BLaER1 (cell line): ENCODE data around the gene FNDC3B.

Source experiments
- H3K27ac ChIP-seq: shearing (Covaris generic); formaldehyde crosslinking; 2 replicates; pipeline ENCODE4 v1.8.1; 2022
- H3K27me3 ChIP-seq: shearing (Covaris generic); formaldehyde crosslinking; 2 replicates; pipeline ENCODE4 v1.8.1; 2022
- H3K36me3 ChIP-seq: shearing (Covaris generic); formaldehyde crosslinking; 2 replicates; pipeline ENCODE4 v1.8.1; 2022
- H3K4me1 ChIP-seq: shearing (Covaris generic); formaldehyde crosslinking; 2 replicates; pipeline ENCODE4 v1.8.1; 2022
- H3K4me2 ChIP-seq: shearing (Covaris generic); formaldehyde crosslinking; 2 replicates; pipeline ENCODE4 v1.8.1; 2022
- H3K4me3 ChIP-seq: shearing (Covaris generic); formaldehyde crosslinking; 2 replicates; pipeline ENCODE4 v1.8.1; 2022
- H3K9ac ChIP-seq: shearing (Covaris generic); formaldehyde crosslinking; 2 replicates; pipeline ENCODE4 v1.8.1; 2022
- H3K9me3 ChIP-seq: shearing (Covaris generic); formaldehyde crosslinking; 2 replicates; pipeline ENCODE4 v1.8.1; 2022
- H4K20me1 ChIP-seq: shearing (Covaris generic); formaldehyde crosslinking; 2 replicates; pipeline ENCODE4 v1.8.1; 2022
- Cebpa-rat ChIP-seq: shearing (Covaris generic); IDR thresholded peaks from 2 replicates; pipeline ENCODE4 v1.8.1; 2022

The FNDC3B gene

GRCh38 chr3:172007065-172007370 is 32.4 kb upstream of the FNDC3B start:
- Histone ChIP-seq H3K27ac (no peak overlapping the region), H3K9ac (no peak overlapping the region)
- no peak for TF ChIP-seq Cebpa-rat

DNA sequence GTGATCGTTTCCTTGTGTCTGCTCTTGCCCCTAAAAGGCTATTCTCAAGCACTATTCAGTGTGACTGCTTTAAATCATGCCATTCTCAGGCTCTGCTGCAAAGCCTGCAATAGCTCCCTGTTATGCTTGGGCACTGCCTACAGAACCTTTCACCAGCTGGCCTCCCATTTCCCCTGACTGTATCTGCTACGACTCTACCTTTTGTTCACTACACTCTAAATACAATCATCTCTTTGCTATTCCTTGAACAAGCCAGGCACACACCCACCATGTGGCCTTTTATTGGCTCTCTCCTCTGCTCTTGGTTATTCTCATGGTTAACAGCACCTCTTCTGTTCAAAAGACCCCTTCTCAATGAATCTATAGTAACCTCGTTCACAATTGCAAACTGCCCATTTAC is 29.6 kb upstream of the FNDC3B start:
- Histone ChIP-seq H4K20me1 (no peaks in the 10 kb centered on the region), H3K4me1 (no peaks in the 10 kb centered on the region), H3K27ac (no peak overlapping the region), H3K4me2 (no peak overlapping the region), H3K27me3 (no peaks in the 10 kb centered on the region), H3K4me3 (no peak overlapping the region), H3K9me3 (no peaks in the 10 kb centered on the region), H3K36me3 (no peaks in the 10 kb centered on the region), H3K9ac (no peak overlapping the region)
- TF ChIP-seq Cebpa-rat = no peak

More at GRCh38 chr3:172007065-172007370, 32.4 kb upstream of the FNDC3B start:
- Histone ChIP-seq H3K4me2 (no peak overlapping the region), H3K9me3 (no peaks in the 10 kb centered on the region), H3K27me3 (no peaks in the 10 kb centered on the region), H3K36me3 (no peaks in the 10 kb centered on the region), H3K4me3 (no peak overlapping the region), H4K20me1 (no peaks in the 10 kb centered on the region), H3K4me1 (no peaks in the 10 kb centered on the region)

GRCh38 chr3:172012775-172013174 is 26.6 kb upstream of the FNDC3B start:
- TF ChIP-seq Cebpa-rat = no peak
- no peak overlapping the region for H3K4me3 ChIP-seq
- no peaks in the 10 kb centered on the region for H3K27me3 ChIP-seq
- H3K4me2 ChIP-seq = no peak overlapping the region
- H4K20me1 ChIP-seq = no peaks in the 10 kb centered on the region
- H3K27ac ChIP-seq = no peak overlapping the region
- H3K9ac ChIP-seq = no peak overlapping the region
- H3K9me3 ChIP-seq = no peaks in the 10 kb centered on the region
- H3K4me1 ChIP-seq = no peaks in the 10 kb centered on the region
- H3K36me3 ChIP-seq = no peaks in the 10 kb centered on the region

GRCh38 chr3:172014145-172014544 is 25.2 kb upstream of the FNDC3B start:
- H3K4me3 ChIP-seq = no peak overlapping the region
- no peaks in the 10 kb centered on the region for H4K20me1 ChIP-seq
- no peak overlapping the region for H3K27ac ChIP-seq
- no peak for TF ChIP-seq Cebpa-rat
- no peak overlapping the region for H3K4me2 ChIP-seq
- H3K4me1 ChIP-seq = no peaks in the 10 kb centered on the region
- no peaks in the 10 kb centered on the region for H3K9me3 ChIP-seq
- no peak overlapping the region for H3K9ac ChIP-seq
- no peaks in the 10 kb centered on the region for H3K27me3 ChIP-seq
- no peaks in the 10 kb centered on the region for H3K36me3 ChIP-seq

GRCh38 chr3:172018364-172018763 is 21.0 kb upstream of the FNDC3B start:
- Histone ChIP-seq H3K9ac (no peak overlapping the region), H3K9me3 (no peaks in the 10 kb centered on the region), H3K4me2 (no peak overlapping the region), H3K27ac (no peak overlapping the region), H3K4me3 (no peak overlapping the region), H3K27me3 (no peaks in the 10 kb centered on the region), H3K4me1 (no peaks in the 10 kb centered on the region), H4K20me1 (no peaks in the 10 kb centered on the region), H3K36me3 (no peaks in the 10 kb centered on the region)
- no peak for TF ChIP-seq Cebpa-rat

DNA sequence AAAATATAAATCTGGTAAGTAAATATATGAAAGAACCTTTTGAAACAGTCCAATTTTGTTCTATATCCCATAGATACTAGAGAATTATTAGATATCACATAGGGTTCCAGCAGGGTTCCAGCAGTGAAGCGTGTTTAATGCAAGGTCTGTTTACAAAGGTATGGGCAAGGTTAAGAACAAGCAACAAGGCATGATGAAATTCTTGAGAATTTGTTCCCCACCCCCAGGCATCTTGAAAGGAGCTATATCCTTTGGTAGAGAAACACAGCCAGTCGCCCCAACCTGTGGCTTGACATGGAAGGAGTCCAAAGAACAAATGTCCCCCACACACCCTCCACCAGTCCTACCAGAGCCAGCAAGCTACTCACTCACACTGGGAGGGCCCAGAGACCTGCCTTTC is 18.6 kb upstream of the FNDC3B start:
- H3K4me3 ChIP-seq = no peak overlapping the region

GRCh38 chr3:172021164-172021563 is 18.2 kb upstream of the FNDC3B start:
- Histone ChIP-seq H3K4me2 (no peak overlapping the region), H4K20me1 (no peaks in the 10 kb centered on the region), H3K27me3 (no peaks in the 10 kb centered on the region), H3K4me3 (no peak overlapping the region), H3K9ac (no peak overlapping the region), H3K4me1 (no peaks in the 10 kb centered on the region), H3K9me3 (no peaks in the 10 kb centered on the region), H3K36me3 (no peaks in the 10 kb centered on the region), H3K27ac (no peak overlapping the region)
- no peak for TF ChIP-seq Cebpa-rat

More for the DNA sequence above, 18.6 kb upstream of the FNDC3B start:
- Histone ChIP-seq H4K20me1 (no peaks in the 10 kb centered on the region), H3K4me2 (no peak overlapping the region), H3K27me3 (no peaks in the 10 kb centered on the region), H3K4me1 (no peaks in the 10 kb centered on the region), H3K9me3 (no peaks in the 10 kb centered on the region), H3K36me3 (no peaks in the 10 kb centered on the region), H3K27ac (no peak overlapping the region), H3K9ac (no peak overlapping the region)
- no peak for TF ChIP-seq Cebpa-rat

GRCh38 chr3:172021859-172022258 is 17.5 kb upstream of the FNDC3B start:
- H3K36me3 ChIP-seq = no peaks in the 10 kb centered on the region
- no peaks in the 10 kb centered on the region for H3K9me3 ChIP-seq
- H3K27ac ChIP-seq = no peak overlapping the region
- H4K20me1 ChIP-seq = no peaks in the 10 kb centered on the region
- no peaks in the 10 kb centered on the region for H3K27me3 ChIP-seq
- TF ChIP-seq Cebpa-rat = no peak
- no peaks in the 10 kb centered on the region for H3K4me1 ChIP-seq
- H3K9ac ChIP-seq = no peak overlapping the region
- H3K4me3 ChIP-seq = no peak overlapping the region
- H3K4me2 ChIP-seq = no peak overlapping the region

GRCh38 chr3:172023915-172024314 is 15.5 kb upstream of the FNDC3B start:
- Histone ChIP-seq H3K4me3 (no peak overlapping the region), H3K4me1 (no peaks in the 10 kb centered on the region), H3K36me3 (no peaks in the 10 kb centered on the region), H3K9ac (no peak overlapping the region), H4K20me1 (no peaks in the 10 kb centered on the region), H3K27me3 (no peaks in the 10 kb centered on the region), H3K9me3 (no peaks in the 10 kb centered on the region), H3K4me2 (no peak overlapping the region), H3K27ac (no peak overlapping the region)
- no peak for TF ChIP-seq Cebpa-rat

DNA sequence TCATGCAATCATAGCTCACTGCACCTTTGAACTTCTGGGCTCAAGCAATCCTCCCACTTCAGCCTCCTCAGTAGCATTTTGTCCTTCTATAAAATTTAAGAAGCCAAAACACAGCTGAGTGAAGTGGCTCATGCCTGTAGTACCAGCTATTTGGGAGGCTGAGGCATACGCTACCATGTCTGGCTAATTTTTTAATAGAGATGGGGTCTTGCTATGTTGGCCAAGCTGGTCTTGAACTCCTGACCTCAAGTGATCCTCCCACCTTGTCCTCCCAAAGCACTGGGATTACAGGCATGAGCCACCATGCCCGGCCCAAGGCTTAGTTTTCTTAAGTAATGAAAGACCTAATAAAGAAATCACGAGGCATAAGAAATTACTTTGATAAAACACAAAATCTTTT is 14.7 kb upstream of the FNDC3B start:
- Histone ChIP-seq H3K27ac (no peak overlapping the region), H3K9ac (no peak overlapping the region), H4K20me1 (no peaks in the 10 kb centered on the region), H3K27me3 (no peaks in the 10 kb centered on the region), H3K4me1 (no peaks in the 10 kb centered on the region), H3K4me3 (no peak overlapping the region), H3K4me2 (no peak overlapping the region), H3K36me3 (no peaks in the 10 kb centered on the region), H3K9me3 (no peaks in the 10 kb centered on the region)
- TF ChIP-seq Cebpa-rat = no peak

DNA sequence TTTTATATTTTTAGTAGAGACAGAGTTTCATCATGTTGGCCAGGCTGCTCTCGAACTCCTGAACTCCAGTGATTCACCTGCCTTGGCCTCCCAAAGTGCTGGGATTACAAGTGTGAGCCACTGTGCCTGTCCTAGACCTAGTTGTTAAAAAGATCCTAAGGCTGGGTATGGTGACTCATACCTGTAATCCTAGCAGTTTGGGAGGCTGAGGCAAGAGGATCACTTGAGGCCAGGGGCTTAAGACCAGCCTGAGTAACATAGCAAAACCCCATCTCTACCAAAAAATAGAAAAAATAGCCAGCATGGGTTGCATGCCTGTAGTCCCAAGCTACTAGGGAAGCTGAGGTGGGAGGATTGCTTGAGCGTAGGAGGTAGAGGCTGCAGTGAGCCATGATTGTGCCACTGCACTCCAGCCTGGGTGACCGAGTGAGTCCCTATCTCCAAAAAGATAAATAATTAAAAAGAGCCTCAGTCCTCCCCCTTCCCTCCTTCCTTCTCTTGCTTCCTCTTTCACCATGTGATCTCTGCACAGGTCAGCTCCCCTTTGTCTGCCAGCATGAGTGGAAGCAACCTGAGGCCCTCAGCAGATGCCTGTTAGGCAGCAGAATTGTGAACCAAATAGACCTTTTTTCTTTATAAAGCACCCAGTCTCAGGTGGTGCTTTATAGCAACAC is 9.8 kb upstream of the FNDC3B start:
- Histone ChIP-seq H4K20me1 (no peaks in the 10 kb centered on the region), H3K9ac (no peak overlapping the region), H3K4me1 (no peaks in the 10 kb centered on the region), H3K27ac (no peak overlapping the region), H3K27me3 (no peaks in the 10 kb centered on the region), H3K9me3 (peaks cover 2% of the 10 kb centered on the region), H3K36me3 (no peaks in the 10 kb centered on the region), H3K4me3 (no peak overlapping the region), H3K4me2 (no peak overlapping the region)
- no peak for TF ChIP-seq Cebpa-rat
